HepG2 (cell line): ENCODE data around the gene SPAG4. TPM values are rescaled to one million over a fixed set of nuclear protein-coding genes. Genes with fewer than 3 reads are reported as not detected.

Source experiments
- ASH2L ChIP-seq: fragments of 300-600, 200-600 bp; sonication (generic); IDR thresholded peaks from 2 replicates; pipeline ENCODE4 v1.7.0; 2017; ENCODE audit warnings: low read depth, mild to moderate bottlenecking, moderate library complexity, mixed read lengths, low read length; ENCODE audit not compliant: insufficient read length
- CEBPB ChIP-seq: IDR thresholded peaks from 2 replicates; pipeline ENCODE4 v1.6.1; 2011; ENCODE audit warnings: low read depth, low read length, improper control_type of control experiment, borderline replicate concordance
- GMEB1 ChIP-seq: sonication (generic); formaldehyde crosslinking; IDR thresholded peaks from 2 replicates; pipeline ENCODE4 v1.5.1; 2020; ENCODE audit warnings: missing genetic modification reagents, mild to moderate bottlenecking, borderline replicate concordance
- KLF6 ChIP-seq: IDR thresholded peaks from 2 replicates; pipeline ENCODE4 v1.8.0; 2016; ENCODE audit warnings: missing biosample characterization, missing genetic modification reagents
- MAF1 ChIP-seq: sonication (generic); formaldehyde crosslinking; IDR thresholded peaks from 2 replicates; pipeline ENCODE4 v1.5.0; 2020; ENCODE audit warnings: missing genetic modification reagents, borderline replicate concordance
- MLXIP ChIP-seq: sonication (generic); formaldehyde crosslinking; IDR thresholded peaks from 2 replicates; pipeline ENCODE4 v1.9.0; 2021; ENCODE audit warnings: missing genetic modification reagents, borderline replicate concordance
- MTF1 ChIP-seq: sonication (generic); formaldehyde crosslinking; IDR thresholded peaks from 2 replicates; pipeline ENCODE4 v1.5.0; 2020; ENCODE audit warnings: missing genetic modification reagents
- RFXAP ChIP-seq: sonication (generic); formaldehyde crosslinking; IDR thresholded peaks from 2 replicates; pipeline ENCODE4 v1.4.0; 2020; ENCODE audit warnings: missing genetic modification reagents, borderline replicate concordance
- SALL1 ChIP-seq: sonication (generic); formaldehyde crosslinking; IDR thresholded peaks from 2 replicates; pipeline ENCODE4 v1.8.0; 2022; ENCODE audit warnings: mild to moderate bottlenecking, missing genetic modification reagents
- SKI ChIP-seq: fragments of 450-650 bp; IDR thresholded peaks from one replicate; pipeline ENCODE4 v1.6.1; 2018; ENCODE audit warnings: mild to moderate bottlenecking; ENCODE audit not compliant: partially characterized antibody
- TBL1XR1 ChIP-seq: fragments of 150-350 bp; IDR thresholded peaks from 2 replicates; pipeline ENCODE4 v1.6.1; 2014; ENCODE audit warnings: borderline replicate concordance, low read length; ENCODE audit not compliant: partially characterized antibody
- THAP9 ChIP-seq: sonication (generic); formaldehyde crosslinking; IDR thresholded peaks from 2 replicates; pipeline ENCODE4; 2020; ENCODE audit warnings: missing genetic modification reagents, mild to moderate bottlenecking, borderline replicate concordance
- ZFP1 ChIP-seq: IDR thresholded peaks from 2 replicates; pipeline ENCODE4 v1.6.1; 2016
- ZNF451 ChIP-seq: sonication (generic); formaldehyde crosslinking; IDR thresholded peaks from 2 replicates; pipeline ENCODE4 v1.5.0; 2020; ENCODE audit warnings: mild to moderate bottlenecking, missing genetic modification reagents
- ZNF557 ChIP-seq: sonication (generic); formaldehyde crosslinking; IDR thresholded peaks from 2 replicates; pipeline ENCODE4 v1.4.0; 2020; ENCODE audit warnings: missing genetic modification reagents
- ZNF569 ChIP-seq: sonication (generic); formaldehyde crosslinking; IDR thresholded peaks from 2 replicates; pipeline ENCODE4 v1.5.0; 2020; ENCODE audit warnings: mild to moderate bottlenecking, missing genetic modification reagents, moderate library complexity, borderline replicate concordance
- ZNF570 ChIP-seq: sonication (generic); formaldehyde crosslinking; IDR thresholded peaks from 2 replicates; pipeline ENCODE4 v1.4.0; 2020; ENCODE audit warnings: mild to moderate bottlenecking, missing genetic modification reagents, borderline replicate concordance
- polyA plus RNA-seq, 8 experiments: library from polyadenylated mRNA; depleted of rRNA in 3 of 8; stranded (reverse) in 7 of 8; unstranded in 1 of 8; fragments of >200 nt; fragmentation: Illumina TruSeq in 4 of 8; extraction: Trizol in 4 of 8; gene quantifications; 2 replicates each; pipeline versions ENCODE4 v1.2.1 to v1.2.3, GENCODE V29; 2011 to 2016; ENCODE audit warnings: low read depth in 4 of 8, missing spikeins in 1 of 8, mixed read lengths in 1 of 8; ENCODE audit not compliant: insufficient read depth in 1 of 8
- total RNA-seq, 5 experiments: library from RNA; depleted of rRNA; stranded (reverse); fragments of >200 nt; fragmentation: Illumina TruSeq; extraction: Trizol; gene quantifications; 2 replicates each; pipeline ENCODE4 v1.2.3, GENCODE V29; 2016; ENCODE audit warnings: low read depth in 1 of 5
- TF ChIP-seq, protein P1 (sequence below): sonication (generic); formaldehyde crosslinking; IDR thresholded peaks from 2 replicates; pipeline ENCODE4 v1.5.1; 2020; ENCODE audit warnings: mild to moderate bottlenecking, missing genetic modification reagents

Gene SPAG4
- total and polyA plus RNA-seq, 2 of the 13 experiments (the other 11 are each of a cell fraction or from before 2014, with no cell fraction given): 5.8 to 137 TPM

GRCh38 chr20:35617397-35618262, 2.0 kb downstream of the SPAG4 start (continued):
- TF ChIP-seq THAP9 (CRISPR knock-in tag) (peak; percentile 75; the same call in 1 of the 2 replicates), ZNF451 (CRISPR knock-in tag) (no peak), MLXIP (CRISPR knock-in tag) (no peak), ZNF569 (CRISPR knock-in tag) (no peak), KLF6 (CRISPR knock-in tag) (no peak), SKI (no peak), RFXAP (no peak), ZNF557 (CRISPR knock-in tag) (peak; percentile 63; the same call in 1 of the 2 replicates), TBL1XR1 (no peak), GMEB1 (CRISPR knock-in tag) (no peak), CEBPB (no peak), ZFP1 (peak; percentile 52; the same call in 1 of the 2 replicates), MAF1 (CRISPR knock-in tag) (no peak), SALL1 (CRISPR knock-in tag) (no peak; the same call in none of the 2 replicates), ZNF570 (no peak), ASH2L (no peak), MTF1 (CRISPR knock-in tag) (no peak)
- TF ChIP-seq, protein P1, sequence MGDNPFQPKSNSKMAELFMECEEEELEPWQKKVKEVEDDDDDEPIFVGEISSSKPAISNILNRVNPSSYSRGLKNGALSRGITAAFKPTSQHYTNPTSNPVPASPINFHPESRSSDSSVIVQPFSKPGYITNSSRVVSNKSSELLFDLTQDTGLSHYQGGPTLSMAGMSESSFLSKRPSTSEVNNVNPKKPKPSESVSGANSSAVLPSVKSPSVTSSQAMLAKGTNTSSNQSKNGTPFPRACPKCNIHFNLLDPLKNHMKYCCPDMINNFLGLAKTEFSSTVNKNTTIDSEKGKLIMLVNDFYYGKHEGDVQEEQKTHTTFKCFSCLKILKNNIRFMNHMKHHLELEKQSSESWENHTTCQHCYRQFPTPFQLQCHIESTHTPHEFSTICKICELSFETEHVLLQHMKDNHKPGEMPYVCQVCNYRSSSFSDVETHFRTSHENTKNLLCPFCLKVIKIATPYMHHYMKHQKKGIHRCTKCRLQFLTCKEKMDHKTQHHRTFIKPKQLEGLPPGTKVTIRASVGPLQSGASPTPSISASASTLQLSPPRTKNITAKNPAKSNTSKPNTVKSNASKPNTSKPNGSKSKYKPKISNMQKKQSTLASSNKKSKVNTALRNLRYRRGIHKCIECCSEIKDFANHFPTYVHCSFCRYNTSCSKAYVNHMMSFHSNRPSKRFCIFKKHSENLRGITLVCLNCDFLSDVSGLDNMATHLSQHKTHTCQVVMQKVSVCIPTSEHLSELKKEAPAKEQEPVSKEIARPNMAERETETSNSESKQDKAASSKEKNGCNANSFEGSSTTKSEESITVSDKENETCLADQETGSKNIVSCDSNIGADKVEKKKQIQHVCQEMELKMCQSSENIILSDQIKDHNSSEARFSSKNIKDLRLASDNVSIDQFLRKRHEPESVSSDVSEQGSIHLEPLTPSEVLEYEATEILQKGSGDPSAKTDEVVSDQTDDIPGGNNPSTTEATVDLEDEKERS (CRISPR knock-in tag): peak; percentile 7; the same call in 1 of the 2 replicates
